Loucy (cell line): ENCODE results near the gene RPS19.

ENCODE experiments used
- CTCF ChIP-seq: fragments of 200-600 bp; sonication (generic); conservative IDR thresholded peaks from 2 replicates; pipeline ENCODE4 v1.5.1; 2014; ENCODE audit warnings: mild to moderate bottlenecking, antibody characterized with exemption, low read length
- EZH2phosphoT487 ChIP-seq: fragments of 200-600 bp; IDR thresholded peaks from 2 replicates; pipeline ENCODE4 v1.6.1; 2018; ENCODE audit warnings: antibody characterized with exemption, mild to moderate bottlenecking, moderate library complexity, borderline replicate concordance

- TF ChIP-seq CTCF (no peak), EZH2phosphoT487 (no peak)
Observed at GRCh38 chr19:41897181-41897580, 37.1 kb downstream of the RPS19 start.
